Peyer's patch (tissue), 4 donors: ENCODE results near the gene WWOX. TPM values are rescaled to one million over a fixed set of nuclear protein-coding genes. Genes with fewer than 3 reads are reported as not detected.

Source experiments
- DNase-seq, 3 donors: peaks; one replicate each; pipeline ENCODE4 v3.0.0-alpha.2; 2017 to 2019
- H3K27ac ChIP-seq, 4 donors: fragments of 200-600 bp; sonication (generic); one replicate each; pipeline ENCODE4 v1.5.1; 2016 to 2019
- H3K27me3 ChIP-seq, 2 donors: fragments of 200-600 bp; sonication (generic); one replicate each; pipeline ENCODE4 v1.5.1; 2019
- H3K36me3 ChIP-seq, 3 donors: fragments of 200-600 bp; sonication (generic); one replicate each; pipeline ENCODE4 v1.5.1; 2016 to 2019
- H3K4me1 ChIP-seq, 4 donors: fragments of 200-600 bp; sonication (generic); one replicate each; pipeline ENCODE4 v1.5.1; 2016 to 2019
- H3K4me3 ChIP-seq, 4 donors: fragments of 200-600 bp; sonication (generic); 1 replicate in 3 of 4; 2 replicates in 1 of 4; pipeline ENCODE4 v1.5.1; 2016 to 2019; ENCODE audit warnings: mild to moderate bottlenecking in 1 of 4
- H3K9me3 ChIP-seq, 4 donors: fragments of 200-600 bp; sonication (generic); one replicate each; pipeline ENCODE4 v1.5.1; 2016 to 2019; ENCODE audit warnings: mild to moderate bottlenecking in 1 of 4
- POLR2A ChIP-seq, 2 donors: fragments of 450-650 bp; IDR thresholded peaks; one replicate each; pipeline ENCODE4 v1.5.1; 2017; ENCODE audit warnings: antibody characterized with exemption in 2 of 2, mild to moderate bottlenecking in 2 of 2, moderate library complexity in 2 of 2
- total RNA-seq, 4 donors: library from RNA; depleted of rRNA; stranded (reverse); fragments of >200 nt; gene quantifications; one replicate each; pipeline ENCODE4 v1.1.0, GENCODE V29; 2016
- TF ChIP-seq, protein P1 (sequence below), 6 experiments: fragments of 450-650 bp in 4 of 6; fragments of 200-600 bp in 2 of 6; sonication (generic) in 1 of 6; IDR thresholded peaks; one replicate each; pipeline ENCODE4 v1.5.1; 2017 to 2019; ENCODE audit warnings: antibody characterized with exemption in 6 of 6, mild to moderate bottlenecking in 3 of 6, moderate library complexity in 1 of 6

WWOX gene
- total RNA-seq, 4 donors from 2014 or later = 17.3 to 197 (median 57.5) TPM

GRCh38 chr16:79083508-79084299 lies 984.2 kb downstream of the WWOX start:
- Histone ChIP-seq H3K4me3 (no peak overlapping the region), H3K27ac (no peak overlapping the region), H3K4me1 (no peaks in the 10 kb centered on the region), H3K9me3 (no peaks in the 10 kb centered on the region), H3K27me3 (no peaks in the 10 kb centered on the region), H3K36me3 (no peaks in the 10 kb centered on the region)
- TF ChIP-seq, protein P1, sequence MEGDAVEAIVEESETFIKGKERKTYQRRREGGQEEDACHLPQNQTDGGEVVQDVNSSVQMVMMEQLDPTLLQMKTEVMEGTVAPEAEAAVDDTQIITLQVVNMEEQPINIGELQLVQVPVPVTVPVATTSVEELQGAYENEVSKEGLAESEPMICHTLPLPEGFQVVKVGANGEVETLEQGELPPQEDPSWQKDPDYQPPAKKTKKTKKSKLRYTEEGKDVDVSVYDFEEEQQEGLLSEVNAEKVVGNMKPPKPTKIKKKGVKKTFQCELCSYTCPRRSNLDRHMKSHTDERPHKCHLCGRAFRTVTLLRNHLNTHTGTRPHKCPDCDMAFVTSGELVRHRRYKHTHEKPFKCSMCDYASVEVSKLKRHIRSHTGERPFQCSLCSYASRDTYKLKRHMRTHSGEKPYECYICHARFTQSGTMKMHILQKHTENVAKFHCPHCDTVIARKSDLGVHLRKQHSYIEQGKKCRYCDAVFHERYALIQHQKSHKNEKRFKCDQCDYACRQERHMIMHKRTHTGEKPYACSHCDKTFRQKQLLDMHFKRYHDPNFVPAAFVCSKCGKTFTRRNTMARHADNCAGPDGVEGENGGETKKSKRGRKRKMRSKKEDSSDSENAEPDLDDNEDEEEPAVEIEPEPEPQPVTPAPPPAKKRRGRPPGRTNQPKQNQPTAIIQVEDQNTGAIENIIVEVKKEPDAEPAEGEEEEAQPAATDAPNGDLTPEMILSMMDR (IDR thresholded peaks at IDR 0.05) = no peak
- no peak for TF ChIP-seq POLR2A (IDR thresholded peaks at IDR 0.05)
- no peak for DNase-seq

DNA sequence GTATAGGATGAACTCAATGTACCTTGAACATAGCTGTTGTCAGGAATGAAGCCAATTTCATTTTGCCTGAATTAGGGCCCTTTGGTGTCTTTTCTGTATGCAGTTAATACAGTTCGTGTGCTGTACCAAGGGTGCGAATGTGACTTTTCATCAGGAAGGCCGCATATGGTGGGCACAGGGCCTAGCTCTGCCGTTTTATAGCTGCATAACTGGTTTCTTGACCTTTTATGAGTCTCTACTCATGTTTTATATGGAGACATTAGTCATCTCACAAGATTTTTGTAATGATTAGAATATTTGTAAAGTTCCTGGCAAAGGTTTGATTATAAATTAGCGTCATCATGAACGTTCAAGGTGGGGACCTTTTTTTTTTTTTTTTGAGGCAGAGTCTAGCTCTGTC lies 989.5 kb downstream of the WWOX start:
- Histone ChIP-seq H3K4me1 (peaks cover 0 to 17% (median 5%) of the 10 kb centered on the region in 4 donors), H3K36me3 (no peaks in the 10 kb centered on the region), H3K4me3 (no peak overlapping the region), H3K9me3 (no peaks in the 10 kb centered on the region), H3K27me3 (no peaks in the 10 kb centered on the region), H3K27ac (no peak overlapping the region)
- no peak for DNase-seq
- no peak for TF ChIP-seq POLR2A (IDR thresholded peaks at IDR 0.05)
- TF ChIP-seq, protein P1 (IDR thresholded peaks at IDR 0.05) = no peak

DNA sequence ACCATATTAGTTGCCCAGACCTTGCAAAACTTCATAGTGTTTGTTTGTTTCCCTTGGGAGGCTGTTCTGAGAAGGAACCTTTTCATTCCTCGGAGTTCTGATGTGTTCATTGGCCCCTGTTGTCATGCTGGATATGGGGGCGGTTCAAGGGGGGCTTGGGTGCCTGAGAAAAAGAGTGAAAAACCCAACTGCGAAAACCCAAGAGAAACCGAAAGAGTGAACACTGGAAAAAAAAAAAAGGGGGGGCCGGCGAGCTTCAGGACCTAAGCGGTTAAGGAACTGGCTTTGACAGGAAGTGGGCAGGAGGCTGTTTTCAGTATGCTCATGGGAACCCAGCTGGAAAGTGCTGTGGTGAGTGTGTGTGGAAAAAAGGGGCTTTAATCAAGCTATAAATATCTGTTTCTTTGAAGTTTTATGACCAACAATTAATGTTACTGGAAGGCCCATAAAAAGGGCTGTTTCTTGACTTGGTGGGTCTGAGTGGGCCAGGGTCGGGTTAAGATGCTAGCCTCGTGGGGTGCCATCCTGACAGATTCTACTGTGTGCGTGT lies 990.4 kb downstream of the WWOX start:
- peaks cover 0 to 18% (median 5%) of the 10 kb centered on the region in 4 donors for H3K4me1 ChIP-seq
- DNase-seq = peak in 2 of 3 donors; percentile 61 to 63
- peak overlapping the region in 1 of 4 donors; percentile 5 for H3K27ac ChIP-seq
- peak overlapping the region in 2 of 4 donors; percentile 18 to 20 for H3K4me3 ChIP-seq
- no peaks in the 10 kb centered on the region for H3K27me3 ChIP-seq
- no peaks in the 10 kb centered on the region for H3K9me3 ChIP-seq
- TF ChIP-seq POLR2A (IDR thresholded peaks at IDR 0.05) = no peak
- TF ChIP-seq, protein P1 (IDR thresholded peaks at IDR 0.05) = no peak
- no peaks in the 10 kb centered on the region for H3K36me3 ChIP-seq

GRCh38 chr16:79090966-79091365 lies 991.5 kb downstream of the WWOX start:
- no peaks in the 10 kb centered on the region for H3K9me3 ChIP-seq
- no peak overlapping the region for H3K4me3 ChIP-seq
- H3K27ac ChIP-seq = peak overlapping the region in 1 of 4 donors; percentile 39
- no peaks in the 10 kb centered on the region for H3K27me3 ChIP-seq
- H3K4me1 ChIP-seq = peaks cover 0 to 18% (median 5%) of the 10 kb centered on the region in 4 donors
- no peak for DNase-seq
- TF ChIP-seq, protein P1 (IDR thresholded peaks at IDR 0.05) = no peak
- TF ChIP-seq POLR2A (IDR thresholded peaks at IDR 0.05) = no peak
- H3K36me3 ChIP-seq = no peaks in the 10 kb centered on the region

DNA sequence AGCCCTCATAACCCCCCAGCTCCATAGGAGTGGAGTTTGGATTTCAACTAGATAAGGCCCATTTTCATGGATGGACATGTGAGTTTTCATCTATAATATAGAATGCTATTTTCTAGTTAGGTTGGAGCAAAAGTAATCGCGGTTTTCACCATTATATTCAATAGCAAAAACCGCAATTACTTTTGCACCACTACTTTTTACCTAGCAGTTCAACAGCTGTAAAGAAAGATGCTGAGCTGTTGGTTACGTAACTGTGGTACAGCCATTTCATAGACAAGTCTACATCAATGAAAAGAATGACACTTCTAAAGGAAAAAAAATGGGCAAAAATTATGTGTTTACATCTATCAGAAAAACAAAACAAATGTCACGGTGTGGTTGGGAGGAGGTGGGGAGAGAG lies 993.4 kb downstream of the WWOX start:
- Histone ChIP-seq H3K27me3 (no peaks in the 10 kb centered on the region), H3K27ac (no peak overlapping the region), H3K9me3 (no peaks in the 10 kb centered on the region), H3K4me3 (no peak overlapping the region), H3K4me1 (peaks cover 0 to 18% (median 5%) of the 10 kb centered on the region in 4 donors), H3K36me3 (no peaks in the 10 kb centered on the region)
- DNase-seq = no peak
- no peak for TF ChIP-seq POLR2A (IDR thresholded peaks at IDR 0.05)
- TF ChIP-seq, protein P1 (IDR thresholded peaks at IDR 0.05) = no peak
